LNCAP (cell line): ENCODE data around the gene MGST3.

Experiments used
- CTCF ChIP-seq: fragments of 450-650 bp; IDR thresholded peaks from 2 replicates; pipeline ENCODE4 v1.5.1; 2017; ENCODE audit warnings: mild to moderate bottlenecking

MGST3 gene

GRCh38 chr1:165630629-165631341 lies at the start of gene MGST3:
Gene MGST3 (plus strand): TSS chr1:165631234. CDS start chr1:165649848, 18,614 bp downstream.
- no peak for TF ChIP-seq CTCF

- TF ChIP-seq CTCF = no peak
These were observed 49.1 kb upstream of the MGST3 start for GRCh38 chr1:165581926-165582325.

- no peak for TF ChIP-seq CTCF
These were observed 44.6 kb upstream of the MGST3 start for GRCh38 chr1:165586398-165586797.

GRCh38 chr1:165592945-165593823 lies 37.9 kb upstream of the MGST3 start:
- peak; percentile 95 for TF ChIP-seq CTCF

GRCh38 chr1:165595246-165595938 lies 35.6 kb upstream of the MGST3 start:
- no peak for TF ChIP-seq CTCF

GRCh38 chr1:165597883-165598675 lies 33.0 kb upstream of the MGST3 start:
- no peak for TF ChIP-seq CTCF

GRCh38 chr1:165598676-165599059 lies 32.4 kb upstream of the MGST3 start:
- TF ChIP-seq CTCF = no peak
